GM20431 (cell line): ENCODE measurements around the gene NPIPB13.
"Not testable (repeated sequence)": the region's sequence is repeated elsewhere in the genome, so short reads cannot be mapped to it uniquely, and the experiment has no call there.

Experiments
- in situ Hi-C: fragments of 300-500 bp; cut with MseI, MboI; formaldehyde crosslinking; loops from one replicate; pipeline ENCODE4 v1.15.0; 2020; ENCODE audit warnings: low sequenced_read_pairs; ENCODE audit not compliant: unreplicated experiment

The NPIPB13 gene

DNA sequence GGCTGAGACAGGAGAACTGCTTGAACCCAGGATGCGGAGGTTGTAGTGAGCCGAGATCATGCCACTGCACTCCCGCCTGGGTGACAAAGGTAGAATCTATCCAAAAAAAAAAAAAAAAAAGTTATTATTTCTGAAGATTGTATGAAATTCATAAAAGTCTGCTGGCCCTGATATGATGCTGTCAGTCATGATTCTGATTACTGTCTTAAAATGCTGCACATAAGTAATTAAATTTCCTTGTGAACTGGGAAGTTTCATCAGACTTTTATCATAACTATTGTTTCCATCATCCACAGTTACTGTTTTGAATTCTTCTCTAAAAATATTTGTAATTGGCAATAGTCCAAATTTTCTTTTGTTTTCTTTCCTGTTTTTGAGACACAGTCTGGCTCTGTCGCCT is at the start of gene NPIPB13:
Gene NPIPB13, minus strand, starts transcription at position 101 of the 400 bp plus-strand sequence. CDS start 2,906 bp downstream, outside the sequence.
- in situ Hi-C loops, result not testable (repeated sequence)

DNA sequence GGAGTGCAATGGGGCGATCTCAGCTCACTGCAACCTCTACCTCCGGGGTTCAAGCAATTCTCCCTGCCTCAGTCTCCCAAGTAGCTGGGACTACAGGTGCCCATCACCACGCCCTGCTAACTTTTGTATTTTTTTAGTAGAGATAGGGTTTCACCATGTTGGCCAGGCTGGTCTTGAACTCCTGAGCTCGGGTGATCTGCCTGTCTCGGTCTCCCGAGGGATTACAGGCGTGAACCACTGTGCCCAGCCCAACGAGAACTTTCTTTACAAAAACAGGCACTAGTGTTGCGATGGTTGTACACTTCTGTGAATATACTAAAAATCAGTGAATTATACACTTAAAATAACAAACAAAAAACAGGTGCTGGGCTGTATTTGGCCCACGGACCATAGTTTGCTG is 34.1 kb upstream of the NPIPB13 start:
- in situ Hi-C loops, result not testable (repeated sequence)

DNA sequence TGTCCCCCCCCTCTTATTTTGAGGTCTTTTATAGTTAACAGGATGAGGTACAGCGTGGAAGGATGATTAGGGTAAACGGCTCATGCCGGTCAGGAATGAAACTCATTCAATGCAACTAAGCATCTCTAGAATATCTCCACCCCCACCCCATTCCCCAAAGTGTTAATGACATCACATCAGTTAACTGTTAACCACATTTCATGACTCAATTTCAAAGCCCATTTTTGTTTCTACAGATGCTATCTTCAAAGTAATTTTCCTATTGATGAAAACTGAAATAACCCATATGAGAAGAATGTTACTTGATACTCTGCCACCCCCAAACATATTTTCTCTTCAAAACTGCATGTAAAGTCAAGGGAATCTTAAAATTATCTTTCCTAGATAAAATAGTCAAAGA is 30.2 kb upstream of the NPIPB13 start:
- in situ Hi-C loops, result not testable (repeated sequence)

DNA sequence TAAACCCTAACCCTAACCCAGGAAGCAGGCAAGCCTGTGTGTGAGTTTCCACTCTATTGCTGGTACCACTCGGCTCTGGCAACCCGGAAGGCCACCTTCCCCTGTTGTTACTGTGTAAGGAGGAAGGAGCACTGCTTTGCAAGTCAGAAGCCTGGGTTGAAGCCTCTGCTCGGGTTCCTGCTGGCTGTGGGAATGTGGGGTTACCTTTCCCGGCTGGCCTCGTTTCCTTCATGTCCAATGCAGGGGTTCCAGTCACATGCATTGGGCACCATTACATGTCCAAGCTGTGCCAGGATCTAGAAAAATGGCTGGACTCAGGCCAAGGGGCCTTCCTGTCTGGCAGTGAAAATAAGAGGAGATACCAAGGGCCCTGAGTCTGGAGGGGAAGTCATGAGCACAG is 31.2 kb downstream of the NPIPB13 start:
- in situ Hi-C loops, result not testable (repeated sequence)

DNA sequence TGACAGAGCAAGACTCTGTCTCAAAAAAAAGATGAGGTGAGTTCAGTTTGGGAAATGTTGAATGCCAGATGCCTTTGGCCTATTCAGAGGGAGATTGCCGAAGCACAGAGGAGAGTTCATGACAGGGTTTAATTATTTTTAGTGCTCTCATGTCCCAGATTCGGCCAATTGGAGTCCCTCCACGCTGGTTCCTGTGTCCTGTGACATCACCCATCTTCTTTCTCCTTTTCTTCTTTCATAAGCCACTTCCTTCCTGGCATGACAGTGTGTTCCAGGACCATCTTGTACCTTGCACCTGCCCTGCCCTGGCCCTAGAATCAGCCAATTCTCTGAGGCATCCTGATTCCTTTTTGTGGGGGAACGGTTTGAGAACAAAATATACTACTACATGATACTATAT is 36.9 kb downstream of the NPIPB13 start:
- in situ Hi-C loops, result not testable (repeated sequence)

DNA sequence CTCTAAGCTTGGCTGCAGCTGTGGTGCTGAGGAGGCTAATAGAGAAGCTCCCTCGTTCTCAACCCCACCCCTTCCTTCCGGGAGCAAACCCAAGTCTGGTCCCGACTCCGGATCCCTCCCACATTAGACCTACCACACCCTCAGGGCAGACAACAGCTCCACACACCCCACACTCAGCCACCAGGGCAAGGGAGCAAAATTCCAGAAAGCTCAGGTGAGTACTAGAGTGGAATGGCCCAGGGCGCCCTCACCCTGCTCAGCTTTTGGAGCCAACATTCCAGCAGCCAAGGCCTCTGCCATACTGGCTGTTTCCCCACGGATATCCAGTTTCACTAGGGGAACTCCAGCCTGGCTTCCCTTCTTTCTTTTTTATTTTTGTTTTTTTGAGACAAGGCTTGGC is 39.2 kb downstream of the NPIPB13 start:
- in situ Hi-C loops, result not testable (repeated sequence)

DNA sequence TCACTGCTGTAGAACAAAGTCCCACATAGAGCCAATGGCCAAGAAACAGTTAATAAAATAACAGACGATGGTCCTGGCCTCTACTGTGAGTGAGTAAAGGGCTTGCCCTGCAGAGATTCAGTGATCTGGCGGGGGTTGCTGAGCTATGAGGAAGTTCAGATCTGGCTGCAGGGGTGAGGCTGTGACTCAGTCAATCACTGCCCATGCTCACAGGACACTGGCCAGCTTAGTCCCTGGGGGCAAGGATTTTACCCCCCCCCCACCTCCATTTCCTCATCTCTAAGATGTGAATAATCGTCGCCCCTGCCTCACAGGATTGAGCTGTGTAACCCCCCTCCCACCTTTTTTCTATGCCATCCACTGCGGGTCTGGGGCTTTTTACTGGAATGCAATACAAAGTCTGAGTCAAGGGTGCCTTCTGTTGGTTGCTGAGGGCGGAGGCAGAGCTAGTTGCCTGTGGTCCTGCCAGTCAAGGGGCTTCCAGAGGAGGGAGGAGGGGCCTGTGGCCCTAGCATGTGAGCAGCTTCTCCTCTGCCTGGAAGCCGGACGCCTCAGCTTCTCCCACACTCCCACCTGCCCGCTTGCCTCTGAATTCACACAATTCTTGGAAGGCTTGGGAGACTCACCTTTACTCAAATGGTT is 41.1 kb downstream of the NPIPB13 start:
- in situ Hi-C loops, result not testable (repeated sequence)

DNA sequence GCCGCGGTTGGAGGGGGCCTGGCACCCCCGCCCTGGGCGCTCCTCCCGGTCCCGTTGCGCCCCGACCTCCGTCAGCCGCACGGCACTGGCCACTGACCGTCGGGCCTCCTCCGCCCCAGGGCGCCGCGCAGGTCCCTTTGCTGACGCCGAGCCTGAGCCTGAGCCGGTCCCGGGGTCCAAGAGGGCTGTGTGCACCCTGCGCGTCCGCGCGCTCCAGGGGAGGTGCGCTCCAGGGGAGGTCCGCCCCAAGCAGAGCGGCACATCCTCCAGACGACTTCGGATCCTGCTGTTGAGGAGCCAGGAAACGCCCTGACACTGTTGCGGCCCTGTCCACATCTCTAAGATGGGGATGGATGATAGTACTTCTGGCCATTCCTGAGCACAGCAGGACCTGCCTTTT is 42.0 kb downstream of the NPIPB13 start:
- in situ Hi-C loops, result not testable (repeated sequence)

DNA sequence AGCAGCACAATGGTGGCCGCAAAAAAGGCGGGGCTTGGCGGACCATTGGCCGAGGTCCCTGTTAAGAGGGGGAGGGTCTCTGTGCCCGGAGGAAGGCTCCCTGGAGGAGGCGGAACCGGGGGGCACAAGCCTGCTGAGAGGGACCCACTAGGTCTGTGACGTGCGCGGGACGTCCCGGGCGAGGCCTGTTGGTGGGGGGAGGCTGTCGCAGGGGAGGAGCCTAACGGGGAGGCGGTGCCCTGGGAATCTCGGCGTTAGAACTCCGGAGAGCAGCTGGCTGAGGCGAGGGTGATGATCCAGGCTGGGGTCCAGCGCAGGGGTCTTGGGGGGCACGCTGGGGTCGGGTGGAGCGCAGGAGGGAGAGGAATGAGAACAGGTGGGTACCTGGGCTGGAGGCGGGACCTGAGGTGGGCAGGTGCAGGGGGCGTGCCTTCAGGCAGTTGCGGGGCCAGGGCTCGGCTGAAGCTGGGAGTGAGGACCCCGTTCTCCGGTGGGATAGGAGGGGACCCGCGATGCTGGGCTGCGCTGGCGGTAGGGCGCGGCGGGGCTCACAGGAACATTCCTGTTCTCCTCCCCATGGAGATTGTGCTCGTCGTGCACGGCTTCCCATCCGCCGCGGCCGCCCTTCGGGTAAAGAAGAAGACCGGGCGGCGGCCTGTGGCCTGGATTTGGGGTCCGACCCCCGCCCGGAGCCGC is 42.6 kb downstream of the NPIPB13 start:
- in situ Hi-C loops, result not testable (repeated sequence)

DNA sequence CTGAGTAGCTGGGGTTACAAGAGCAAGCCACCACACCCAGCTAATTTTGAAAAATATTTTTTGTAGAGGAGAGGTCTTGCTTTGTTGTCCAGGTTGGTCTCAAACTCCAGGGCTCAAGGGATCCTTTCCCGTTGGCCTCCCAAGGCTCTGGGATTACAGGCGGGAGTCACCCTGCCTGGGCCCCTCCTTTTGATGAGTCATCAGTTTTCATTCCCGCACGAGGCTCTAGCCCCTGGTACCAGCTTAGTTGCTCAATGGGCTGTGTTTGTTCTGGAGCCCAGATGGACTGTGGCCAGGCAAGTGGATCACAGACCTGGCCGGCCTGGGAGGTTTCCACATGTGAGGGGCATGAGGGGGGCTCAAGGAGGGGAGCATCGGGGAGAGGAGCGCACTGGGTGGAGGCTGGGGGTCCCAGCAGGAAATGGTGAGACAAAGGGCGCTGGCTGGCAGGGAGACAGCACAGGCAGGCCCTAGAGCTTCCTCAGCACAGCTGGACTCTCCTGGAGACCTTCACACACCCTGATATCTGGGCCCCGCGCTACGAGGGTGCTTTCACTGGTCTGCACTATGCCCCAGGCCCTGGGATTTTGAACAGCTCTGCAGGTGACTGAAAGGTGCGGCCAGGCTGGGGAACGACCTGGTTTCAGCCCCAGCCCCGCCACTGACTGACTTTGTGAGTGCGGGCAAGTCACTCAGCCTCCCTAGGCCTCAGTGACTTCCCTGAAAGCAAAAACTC is 48.5 kb downstream of the NPIPB13 start:
- in situ Hi-C loops, result not testable (repeated sequence)

DNA sequence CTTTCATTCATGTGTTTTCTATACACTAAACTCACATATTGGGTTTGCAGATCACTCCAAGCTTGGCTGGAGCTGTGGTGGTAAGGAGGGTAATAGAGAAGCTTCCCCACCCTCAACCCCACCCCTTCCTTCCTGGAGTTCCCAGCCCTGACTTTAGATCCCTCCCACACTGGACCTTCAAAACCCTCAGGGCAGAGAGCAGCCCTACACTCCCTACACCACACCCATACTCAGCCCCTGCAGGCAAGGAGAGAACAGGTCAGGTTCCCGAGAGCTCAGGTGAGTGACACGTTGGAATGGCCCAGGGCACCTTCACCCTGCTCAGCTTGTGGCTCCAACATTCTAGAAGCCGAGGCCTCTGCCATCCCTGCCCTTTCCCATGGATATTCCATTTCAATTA is 49.2 kb downstream of the NPIPB13 start, which contains the start of gene SULT1A3:
Gene SULT1A3, plus strand, starts transcription at position 207 of the 400 bp plus-strand sequence. CDS start 1,474 bp downstream, outside the sequence.
- in situ Hi-C loops, result not testable (repeated sequence)
